ENCODE data around the gene CLEC4A.
"Not testable (repeated sequence)": the region's sequence is repeated elsewhere in the genome, so short reads cannot be mapped to it uniquely, and the experiment has no call there.

Gene CLEC4A

GRCh38 chr12:8127138-8127537 is 3.7 kb downstream of the CLEC4A start:
- H3K9me3 ChIP-seq (ENCODE audit: control insufficient read depth in 1 of 2, low read length in 2 of 2): no peaks in the 10 kb centered on the region
- H3K4me1 ChIP-seq (ENCODE audit: control insufficient read depth in 1 of 2, insufficient read depth in 2 of 2, low read length in 2 of 2): no peaks in the 10 kb centered on the region
- no peaks in the 10 kb centered on the region for H3K36me3 ChIP-seq (ENCODE audit: control insufficient read depth in 1 of 2, insufficient read depth in 2 of 2, low read length in 2 of 2)
- no peaks in the 10 kb centered on the region for H3K27me3 ChIP-seq (ENCODE audit: control insufficient read depth in 1 of 2, insufficient read depth in 2 of 2, low read length in 2 of 2)
- no peak overlapping the region for H3K4me3 ChIP-seq (ENCODE audit: low read depth in 1 of 2, low read length in 2 of 2)
- H3K27ac ChIP-seq (ENCODE audit: low read depth, low read length): no peak overlapping the region
- no peak overlapping the region for H3K9ac ChIP-seq (ENCODE audit: low read depth in 1 of 2, low read length in 2 of 2)

GRCh38 chr12:8133636-8134397 is 10.4 kb downstream of the CLEC4A start:
- not testable (repeated sequence) for H3K36me3 ChIP-seq (ENCODE audit: control insufficient read depth in 1 of 2, insufficient read depth in 2 of 2, low read length in 2 of 2); H3K27me3 ChIP-seq (ENCODE audit: control insufficient read depth in 1 of 2, insufficient read depth in 2 of 2, low read length in 2 of 2); H3K4me1 ChIP-seq (ENCODE audit: control insufficient read depth in 1 of 2, insufficient read depth in 2 of 2, low read length in 2 of 2); H3K4me3 ChIP-seq (ENCODE audit: low read depth in 1 of 2, low read length in 2 of 2); H3K9ac ChIP-seq (ENCODE audit: low read depth in 1 of 2, low read length in 2 of 2); H3K9me3 ChIP-seq (ENCODE audit: control insufficient read depth in 1 of 2, low read length in 2 of 2); H3K27ac ChIP-seq (ENCODE audit: low read depth, low read length)

- not testable (repeated sequence) for H3K4me1 ChIP-seq (ENCODE audit: control insufficient read depth in 1 of 2, insufficient read depth in 2 of 2, low read length in 2 of 2); H3K9me3 ChIP-seq (ENCODE audit: control insufficient read depth in 1 of 2, low read length in 2 of 2); H3K27ac ChIP-seq (ENCODE audit: low read depth, low read length); H3K4me3 ChIP-seq (ENCODE audit: low read depth in 1 of 2, low read length in 2 of 2); H3K9ac ChIP-seq (ENCODE audit: low read depth in 1 of 2, low read length in 2 of 2); H3K36me3 ChIP-seq (ENCODE audit: control insufficient read depth in 1 of 2, insufficient read depth in 2 of 2, low read length in 2 of 2); H3K27me3 ChIP-seq (ENCODE audit: control insufficient read depth in 1 of 2, insufficient read depth in 2 of 2, low read length in 2 of 2)
Measured at GRCh38 chr12:8134398-8134930, 11.0 kb downstream of the CLEC4A start.

GRCh38 chr12:8141647-8142046 is 18.2 kb downstream of the CLEC4A start:
- not testable (repeated sequence) for H3K4me3 ChIP-seq (ENCODE audit: low read depth in 1 of 2, low read length in 2 of 2); H3K9me3 ChIP-seq (ENCODE audit: control insufficient read depth in 1 of 2, low read length in 2 of 2); H3K27ac ChIP-seq (ENCODE audit: low read depth, low read length); H3K36me3 ChIP-seq (ENCODE audit: control insufficient read depth in 1 of 2, insufficient read depth in 2 of 2, low read length in 2 of 2); H3K9ac ChIP-seq (ENCODE audit: low read depth in 1 of 2, low read length in 2 of 2); H3K27me3 ChIP-seq (ENCODE audit: control insufficient read depth in 1 of 2, insufficient read depth in 2 of 2, low read length in 2 of 2); H3K4me1 ChIP-seq (ENCODE audit: control insufficient read depth in 1 of 2, insufficient read depth in 2 of 2, low read length in 2 of 2)

GRCh38 chr12:8143261-8143660 is 19.8 kb downstream of the CLEC4A start:
- H3K4me3 ChIP-seq (ENCODE audit: low read depth in 1 of 2, low read length in 2 of 2): no peak overlapping the region
- H3K4me1 ChIP-seq (ENCODE audit: control insufficient read depth in 1 of 2, insufficient read depth in 2 of 2, low read length in 2 of 2): no peaks in the 10 kb centered on the region
- no peak overlapping the region for H3K27ac ChIP-seq (ENCODE audit: low read depth, low read length)
- no peak overlapping the region for H3K9ac ChIP-seq (ENCODE audit: low read depth in 1 of 2, low read length in 2 of 2)
- peaks cover 0 to 3% of the 10 kb centered on the region in 2 donors for H3K9me3 ChIP-seq (ENCODE audit: control insufficient read depth in 1 of 2, low read length in 2 of 2)
- no peaks in the 10 kb centered on the region for H3K27me3 ChIP-seq (ENCODE audit: control insufficient read depth in 1 of 2, insufficient read depth in 2 of 2, low read length in 2 of 2)
- no peaks in the 10 kb centered on the region for H3K36me3 ChIP-seq (ENCODE audit: control insufficient read depth in 1 of 2, insufficient read depth in 2 of 2, low read length in 2 of 2)

- H3K9me3 ChIP-seq (ENCODE audit: control insufficient read depth in 1 of 2, low read length in 2 of 2): peaks cover 0 to 3% of the 10 kb centered on the region in 2 donors
- H3K27me3 ChIP-seq (ENCODE audit: control insufficient read depth in 1 of 2, insufficient read depth in 2 of 2, low read length in 2 of 2): no peaks in the 10 kb centered on the region
- no peaks in the 10 kb centered on the region for H3K4me1 ChIP-seq (ENCODE audit: control insufficient read depth in 1 of 2, insufficient read depth in 2 of 2, low read length in 2 of 2)
- H3K9ac ChIP-seq (ENCODE audit: low read depth in 1 of 2, low read length in 2 of 2): no peak overlapping the region
- peak overlapping the region; percentile 10 for H3K27ac ChIP-seq (ENCODE audit: low read depth, low read length)
- no peaks in the 10 kb centered on the region for H3K36me3 ChIP-seq (ENCODE audit: control insufficient read depth in 1 of 2, insufficient read depth in 2 of 2, low read length in 2 of 2)
- no peak overlapping the region for H3K4me3 ChIP-seq (ENCODE audit: low read depth in 1 of 2, low read length in 2 of 2)
Measured at GRCh38 chr12:8145754-8146441, 22.5 kb downstream of the CLEC4A start.

GRCh38 chr12:8146442-8146771 is 23.0 kb downstream of the CLEC4A start:
- no peak overlapping the region for H3K4me3 ChIP-seq (ENCODE audit: low read depth in 1 of 2, low read length in 2 of 2)
- no peak overlapping the region for H3K9ac ChIP-seq (ENCODE audit: low read depth in 1 of 2, low read length in 2 of 2)
- peaks cover 0 to 3% of the 10 kb centered on the region in 2 donors for H3K9me3 ChIP-seq (ENCODE audit: control insufficient read depth in 1 of 2, low read length in 2 of 2)
- H3K27me3 ChIP-seq (ENCODE audit: control insufficient read depth in 1 of 2, insufficient read depth in 2 of 2, low read length in 2 of 2): no peaks in the 10 kb centered on the region
- peak overlapping the region; percentile 10 for H3K27ac ChIP-seq (ENCODE audit: low read depth, low read length)
- H3K36me3 ChIP-seq (ENCODE audit: control insufficient read depth in 1 of 2, insufficient read depth in 2 of 2, low read length in 2 of 2): no peaks in the 10 kb centered on the region
- H3K4me1 ChIP-seq (ENCODE audit: control insufficient read depth in 1 of 2, insufficient read depth in 2 of 2, low read length in 2 of 2): no peaks in the 10 kb centered on the region

- Histone ChIP-seq H3K9me3 (ENCODE audit: control insufficient read depth in 1 of 2, low read length in 2 of 2) (no peaks in the 10 kb centered on the region), H3K4me1 (ENCODE audit: control insufficient read depth in 1 of 2, insufficient read depth in 2 of 2, low read length in 2 of 2) (no peaks in the 10 kb centered on the region), H3K27me3 (ENCODE audit: control insufficient read depth in 1 of 2, insufficient read depth in 2 of 2, low read length in 2 of 2) (no peaks in the 10 kb centered on the region), H3K36me3 (ENCODE audit: control insufficient read depth in 1 of 2, insufficient read depth in 2 of 2, low read length in 2 of 2) (no peaks in the 10 kb centered on the region), H3K27ac (ENCODE audit: low read depth, low read length) (no peak overlapping the region), H3K9ac (ENCODE audit: low read depth in 1 of 2, low read length in 2 of 2) (no peak overlapping the region), H3K4me3 (ENCODE audit: low read depth in 1 of 2, low read length in 2 of 2) (no peak overlapping the region)
Measured at GRCh38 chr12:8154526-8154925, 31.1 kb downstream of the CLEC4A start.

DNA sequence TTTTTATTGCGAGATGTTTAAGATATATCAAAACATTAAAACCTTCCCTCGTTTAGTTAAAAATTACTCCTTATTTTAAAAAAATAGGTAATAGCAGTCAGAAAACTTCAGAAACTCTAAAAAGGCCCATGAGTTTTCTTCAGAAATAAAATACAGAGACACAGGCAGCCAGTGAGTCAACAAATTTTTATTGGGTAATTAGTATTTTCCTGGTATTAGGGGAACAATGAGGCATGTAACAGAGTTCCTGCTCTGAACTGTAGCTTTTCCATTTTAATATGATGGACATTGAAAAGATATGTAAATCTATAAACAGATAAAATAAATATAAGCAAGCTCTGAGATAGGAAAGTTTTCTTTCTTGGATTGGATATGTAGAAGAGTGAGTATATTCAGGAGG is 33.0 kb downstream of the CLEC4A start:
- no peak overlapping the region for H3K9ac ChIP-seq (ENCODE audit: low read depth in 1 of 2, low read length in 2 of 2)
- no peaks in the 10 kb centered on the region for H3K4me1 ChIP-seq (ENCODE audit: control insufficient read depth in 1 of 2, insufficient read depth in 2 of 2, low read length in 2 of 2)
- H3K9me3 ChIP-seq (ENCODE audit: control insufficient read depth in 1 of 2, low read length in 2 of 2): no peaks in the 10 kb centered on the region
- no peak overlapping the region for H3K27ac ChIP-seq (ENCODE audit: low read depth, low read length)
- no peaks in the 10 kb centered on the region for H3K27me3 ChIP-seq (ENCODE audit: control insufficient read depth in 1 of 2, insufficient read depth in 2 of 2, low read length in 2 of 2)
- H3K4me3 ChIP-seq (ENCODE audit: low read depth in 1 of 2, low read length in 2 of 2): no peak overlapping the region
- no peaks in the 10 kb centered on the region for H3K36me3 ChIP-seq (ENCODE audit: control insufficient read depth in 1 of 2, insufficient read depth in 2 of 2, low read length in 2 of 2)

GRCh38 chr12:8156845-8157244 is 33.4 kb downstream of the CLEC4A start, which contains the start of gene ZNF705A:
Gene ZNF705A, plus strand, starts transcription at chr12:8157015. Its CDS starts 15,611 bp downstream, at chr12:8172626.
- H3K36me3 ChIP-seq (ENCODE audit: control insufficient read depth in 1 of 2, insufficient read depth in 2 of 2, low read length in 2 of 2): no peaks in the 10 kb centered on the region
- no peak within 1 kb of the TSS for H3K4me3 ChIP-seq (ENCODE audit: low read depth in 1 of 2, low read length in 2 of 2)
- H3K9me3 ChIP-seq (ENCODE audit: control insufficient read depth in 1 of 2, low read length in 2 of 2): no peaks in the 10 kb centered on the region
- no peak within 1 kb of the TSS for H3K9ac ChIP-seq (ENCODE audit: low read depth in 1 of 2, low read length in 2 of 2)
- no peak within 1 kb of the TSS for H3K27ac ChIP-seq (ENCODE audit: low read depth, low read length)
- H3K4me1 ChIP-seq (ENCODE audit: control insufficient read depth in 1 of 2, insufficient read depth in 2 of 2, low read length in 2 of 2): no peaks in the 10 kb centered on the region
- H3K27me3 ChIP-seq (ENCODE audit: control insufficient read depth in 1 of 2, insufficient read depth in 2 of 2, low read length in 2 of 2): no peaks in the 10 kb centered on the region
